Mesothelial cell of epicardium (in vitro differentiated cells): ENCODE data around the gene THSD7A. TPM values are rescaled to one million over a fixed set of nuclear protein-coding genes. Genes with fewer than 3 reads are reported as not detected.

Experiments
- DNase-seq, 2 experiments: peaks; one replicate each; pipeline ENCODE4 v3.0.0; 2021; ENCODE audit warnings: low spot score in 2 of 2; ENCODE audit not compliant: unreplicated experiment in 2 of 2
- H3K27ac Mint-ChIP-seq: 2 replicates; pipeline ENCODE4 v1.8.0; 2021; ENCODE audit warnings: mixed read lengths
- H3K27me3 Mint-ChIP-seq: 2 replicates; pipeline ENCODE4 v1.8.0; 2021; ENCODE audit warnings: low read depth, mixed read lengths
- H3K36me3 Mint-ChIP-seq: 2 replicates; pipeline ENCODE4 v1.8.0; 2021; ENCODE audit warnings: mixed read lengths
- H3K4me1 Mint-ChIP-seq: 2 replicates; pipeline ENCODE4 v1.8.0; 2021; ENCODE audit warnings: mixed read lengths
- H3K4me3 Mint-ChIP-seq: 2 replicates; pipeline ENCODE4 v1.8.0; 2021; ENCODE audit warnings: mild to moderate bottlenecking, moderate library complexity, mixed read lengths
- H3K9me3 Mint-ChIP-seq: 2 replicates; pipeline ENCODE4 v1.8.0; 2021; ENCODE audit warnings: mixed read lengths
- CTCF ChIP-seq: fragments of 200-600 bp; sonication (generic); IDR thresholded peaks from one replicate; pipeline ENCODE4 v1.5.0; 2021; ENCODE audit warnings: antibody characterized with exemption; ENCODE audit not compliant: unreplicated experiment
- total RNA-seq: library from RNA; stranded (reverse); gene quantifications from 3 replicates; pipeline ENCODE4 v1.2.1, GENCODE V29; 2021

The THSD7A gene
- total RNA-seq, 1 donor from 2014 or later, result 13.4 TPM

- no peak overlapping the region for H3K27ac Mint-ChIP-seq
These were observed 63.7 kb downstream of the THSD7A start for GRCh38 chr7:11768263-11768662.

DNA sequence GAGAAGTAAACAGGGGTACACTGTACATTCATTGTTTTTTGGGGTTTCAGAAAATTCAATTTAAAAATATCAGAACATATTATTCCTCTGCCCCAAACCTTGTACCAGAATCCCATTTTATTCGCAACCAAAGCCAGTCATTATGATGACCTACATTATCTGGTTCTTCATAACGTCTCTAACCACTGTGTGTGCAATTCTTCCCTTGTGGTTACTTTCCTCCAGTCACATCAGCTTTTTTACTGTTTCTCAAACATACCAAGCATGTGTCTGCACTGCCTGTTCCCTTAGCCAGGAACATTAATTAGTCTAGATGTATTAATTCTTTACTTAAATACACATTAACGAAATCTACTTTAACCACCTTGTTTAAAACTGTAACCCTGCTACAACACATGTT, 64.8 kb downstream of the THSD7A start:
- H3K27me3 Mint-ChIP-seq, result no peaks in the 10 kb centered on the region
- H3K4me1 Mint-ChIP-seq, result no peaks in the 10 kb centered on the region
- DNase-seq, result no peak
- no peak overlapping the region for H3K27ac Mint-ChIP-seq
- H3K9me3 Mint-ChIP-seq, result peaks cover 5% of the 10 kb centered on the region
- no peak for TF ChIP-seq CTCF
- peaks cover 5% of the 10 kb centered on the region for H3K36me3 Mint-ChIP-seq
- H3K4me3 Mint-ChIP-seq, result no peak overlapping the region

More at GRCh38 chr7:11768263-11768662, 63.7 kb downstream of the THSD7A start:
- H3K4me3 Mint-ChIP-seq, result no peak overlapping the region
- DNase-seq, result no peak
- H3K9me3 Mint-ChIP-seq, result peaks cover 5% of the 10 kb centered on the region
- H3K4me1 Mint-ChIP-seq, result no peaks in the 10 kb centered on the region
- no peaks in the 10 kb centered on the region for H3K27me3 Mint-ChIP-seq
- no peak for TF ChIP-seq CTCF
- peaks cover 5% of the 10 kb centered on the region for H3K36me3 Mint-ChIP-seq

DNA sequence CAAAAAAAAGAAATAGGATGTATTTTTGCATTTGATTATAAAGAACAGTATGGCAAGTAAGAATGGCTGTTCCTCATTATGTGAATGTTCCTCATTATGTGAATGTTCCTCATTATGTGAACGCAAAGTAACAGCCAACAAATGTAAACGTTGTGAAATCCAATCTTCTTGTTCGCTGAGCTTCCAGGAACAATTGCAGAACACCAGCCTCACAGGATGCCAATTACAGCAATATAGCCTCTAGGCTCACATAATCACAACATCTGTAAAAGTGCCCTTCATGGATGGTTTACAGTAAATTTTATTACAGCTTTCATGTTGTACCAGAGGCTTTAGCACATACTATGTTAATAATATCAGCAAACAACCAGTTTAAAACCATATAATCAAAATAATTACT, 71.6 kb downstream of the THSD7A start:
- Mint-ChIP-seq H3K9me3 (no peaks in the 10 kb centered on the region), H3K4me1 (no peaks in the 10 kb centered on the region), H3K27ac (no peak overlapping the region), H3K4me3 (no peak overlapping the region), H3K36me3 (no peaks in the 10 kb centered on the region), H3K27me3 (no peaks in the 10 kb centered on the region)
- no peak for DNase-seq
- TF ChIP-seq CTCF, result no peak

DNA sequence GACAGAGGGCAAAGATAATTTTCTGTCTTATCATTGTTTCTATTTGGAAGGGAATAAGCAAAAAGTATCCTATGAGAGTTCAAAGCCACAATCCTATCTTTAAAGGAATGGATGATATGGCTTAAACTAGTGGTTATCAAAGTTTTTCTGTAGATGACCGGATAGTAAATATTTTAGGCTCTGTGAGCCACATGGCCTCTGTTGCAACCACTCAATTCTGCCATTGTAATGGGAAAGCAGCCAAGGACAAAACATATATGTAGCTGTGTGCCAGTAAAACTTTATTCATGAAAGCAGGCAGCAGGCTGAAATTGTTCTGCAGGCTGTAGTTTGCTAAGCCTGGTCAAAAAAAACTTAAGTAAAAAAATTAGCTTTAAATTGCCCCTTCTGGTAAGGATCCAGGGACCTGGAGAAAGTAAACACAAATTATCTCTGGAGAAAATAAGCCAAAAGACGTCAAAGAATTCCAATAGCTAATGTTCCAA, 73.3 kb downstream of the THSD7A start:
- Mint-ChIP-seq H3K4me1 (no peaks in the 10 kb centered on the region), H3K36me3 (no peaks in the 10 kb centered on the region), H3K27ac (no peak overlapping the region), H3K4me3 (no peak overlapping the region), H3K9me3 (no peaks in the 10 kb centered on the region), H3K27me3 (no peaks in the 10 kb centered on the region)
- TF ChIP-seq CTCF, result no peak
- DNase-seq, result no peak

- H3K27me3 Mint-ChIP-seq, result no peaks in the 10 kb centered on the region
- no peak for TF ChIP-seq CTCF
- H3K4me1 Mint-ChIP-seq, result peaks cover 2% of the 10 kb centered on the region
- no peak overlapping the region for H3K27ac Mint-ChIP-seq
- H3K4me3 Mint-ChIP-seq, result no peak overlapping the region
- H3K9me3 Mint-ChIP-seq, result no peaks in the 10 kb centered on the region
- DNase-seq, result no peak
- H3K36me3 Mint-ChIP-seq, result no peaks in the 10 kb centered on the region
These were observed 74.8 kb downstream of the THSD7A start for GRCh38 chr7:11757153-11757552.

DNA sequence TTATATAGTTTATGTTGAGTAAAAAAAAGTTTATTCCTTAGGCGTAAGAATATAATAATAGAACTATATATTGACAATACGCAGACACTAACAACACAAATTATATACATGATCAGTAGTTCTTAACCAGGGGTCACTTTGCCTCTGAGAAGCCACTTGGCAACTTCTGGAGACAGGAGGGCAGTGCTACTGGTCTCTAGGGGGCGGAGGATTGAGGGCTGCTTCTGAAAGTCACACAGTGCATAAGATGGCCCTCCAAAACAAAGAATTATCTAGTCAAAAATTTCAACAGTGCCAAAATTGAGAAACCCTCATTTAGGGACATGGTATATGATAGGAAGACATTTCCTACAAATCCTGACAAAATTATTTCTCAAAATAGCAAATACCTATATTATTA, 77.1 kb downstream of the THSD7A start:
- no peaks in the 10 kb centered on the region for H3K27me3 Mint-ChIP-seq
- peaks cover 5% of the 10 kb centered on the region for H3K9me3 Mint-ChIP-seq
- H3K4me3 Mint-ChIP-seq, result no peak overlapping the region
- H3K4me1 Mint-ChIP-seq, result peaks cover 2% of the 10 kb centered on the region
- no peaks in the 10 kb centered on the region for H3K36me3 Mint-ChIP-seq
- no peak overlapping the region for H3K27ac Mint-ChIP-seq
- TF ChIP-seq CTCF, result no peak
- DNase-seq, result no peak
